HG03442 (cell line): Measurements from ENCODE around the gene CELF2.
"Not testable (repeated sequence)": the region's sequence is repeated elsewhere in the genome, so short reads cannot be mapped to it uniquely, and the experiment has no call there.

Experiments used
- ATAC-seq: cut with Tn5 transposase; IDR thresholded peaks from one replicate; pipeline ENCODE4 v1.9.1; 2021; ENCODE audit warnings: mild to moderate bottlenecking, moderate library complexity; ENCODE audit not compliant: unreplicated experiment

CELF2 gene

GRCh38 chr10:11366889-11367288 lies 349.2 kb downstream of the CELF2 start:
- ATAC-seq = not testable (repeated sequence)

GRCh38 chr10:11367505-11367904 lies 349.8 kb downstream of the CELF2 start:
- no peak for ATAC-seq

- ATAC-seq = no peak
These were observed 356.1 kb downstream of the CELF2 start for GRCh38 chr10:11373717-11374171.

- ATAC-seq = no peak
These were observed 359.6 kb downstream of the CELF2 start for GRCh38 chr10:11377267-11377666.

- no peak for ATAC-seq
These were observed 361.2 kb downstream of the CELF2 start for GRCh38 chr10:11378835-11379234.

GRCh38 chr10:11379771-11380170 lies 362.1 kb downstream of the CELF2 start:
- no peak for ATAC-seq

- no peak for ATAC-seq
These were observed 363.4 kb downstream of the CELF2 start for GRCh38 chr10:11381023-11381422.

- ATAC-seq = no peak
These were observed 363.8 kb downstream of the CELF2 start for GRCh38 chr10:11381511-11381910.

- no peak for ATAC-seq
These were observed 364.5 kb downstream of the CELF2 start for GRCh38 chr10:11382187-11382586.

- ATAC-seq = no peak
These were observed 368.4 kb downstream of the CELF2 start for GRCh38 chr10:11386044-11386443.
